Measurements from ENCODE around the gene EGFL7. TPM values are rescaled to one million over a fixed set of nuclear protein-coding genes. Genes with fewer than 3 reads are reported as not detected.
"Not testable (repeated sequence)": the region's sequence is repeated elsewhere in the genome, so short reads cannot be mapped to it uniquely, and the experiment has no call there.

EGFL7 gene
- total RNA-seq, 2 experiments from 2014 or later, result 0.28 to 0.30 TPM

- peaks cover 2% of the 10 kb centered on the region for H3K4me1 Mint-ChIP-seq
- ChIA-PET CTCF (interaction anchor here (0.8 to 1.8 kb wide), 3 partner anchors 15 to 36 kb away, joined by 3 to 6 read pairs (median 3); no protein-coding TSS in a partner anchor), POLR2A (interaction anchor here (1.3 to 2.1 kb wide), 2 partner anchors 19 to 21 kb away, joined by 3 to 12 read pairs; no protein-coding TSS in a partner anchor)
- peaks cover 29% of the 10 kb centered on the region for H3K27me3 Mint-ChIP-seq
- H3K9me3 Mint-ChIP-seq, result no peaks in the 10 kb centered on the region
- H3K27ac Mint-ChIP-seq, result no peak overlapping the region
- no peak overlapping the region for H3K4me3 Mint-ChIP-seq
- H3K36me3 Mint-ChIP-seq (ENCODE audit: low read depth), result no peaks in the 10 kb centered on the region
- no peak for DNase-seq
Observed at GRCh38 chr9:136707849-136708517, 45.3 kb downstream of the EGFL7 start.

- H3K27me3 Mint-ChIP-seq, result peaks cover 34% of the 10 kb centered on the region
- no peak overlapping the region for H3K27ac Mint-ChIP-seq
- ChIA-PET POLR2A (no interaction called here), CTCF (interaction anchor here (1.8 kb wide), 1 partner anchor 17 kb away, joined by 6 read pairs; no protein-coding TSS in a partner anchor)
- no peak overlapping the region for H3K4me3 Mint-ChIP-seq
- no peak for DNase-seq
- no peaks in the 10 kb centered on the region for H3K9me3 Mint-ChIP-seq
- H3K4me1 Mint-ChIP-seq, result peaks cover 2% of the 10 kb centered on the region
- no peaks in the 10 kb centered on the region for H3K36me3 Mint-ChIP-seq (ENCODE audit: low read depth)
Observed at GRCh38 chr9:136709454-136710109, 46.9 kb downstream of the EGFL7 start.

- ChIA-PET POLR2A (no interaction called here), CTCF (no interaction called here)
- H3K4me1 Mint-ChIP-seq, result peaks cover 2% of the 10 kb centered on the region
- DNase-seq, result no peak
- no peak overlapping the region for H3K4me3 Mint-ChIP-seq
- H3K9me3 Mint-ChIP-seq, result no peaks in the 10 kb centered on the region
- no peaks in the 10 kb centered on the region for H3K36me3 Mint-ChIP-seq (ENCODE audit: low read depth)
- no peak overlapping the region for H3K27ac Mint-ChIP-seq
- peaks cover 33% of the 10 kb centered on the region for H3K27me3 Mint-ChIP-seq
Observed at GRCh38 chr9:136710543-136710942, 47.8 kb downstream of the EGFL7 start.

- H3K4me1 Mint-ChIP-seq; CTCF ChIA-PET; POLR2A ChIA-PET; H3K4me3 Mint-ChIP-seq; H3K9me3 Mint-ChIP-seq; H3K27ac Mint-ChIP-seq; DNase-seq; H3K36me3 Mint-ChIP-seq (ENCODE audit: low read depth): not testable (repeated sequence)
- H3K27me3 Mint-ChIP-seq, result peaks cover 31% of the 10 kb centered on the region
Observed at GRCh38 chr9:136711219-136711648, 48.5 kb downstream of the EGFL7 start.

- DNase-seq, result no peak
- Mint-ChIP-seq H3K4me1 (peaks cover 2% of the 10 kb centered on the region), H3K27ac (no peak within 1 kb of the TSS), H3K36me3 (ENCODE audit: low read depth) (no peaks in the 10 kb centered on the region), H3K27me3 (peaks cover 31% of the 10 kb centered on the region), H3K4me3 (no peak within 1 kb of the TSS), H3K9me3 (no peaks in the 10 kb centered on the region)
- POLR2A ChIA-PET, result no interaction called here
- CTCF ChIA-PET, result no interaction called here
Observed at GRCh38 chr9:136711751-136712689, 49.3 kb downstream of the EGFL7 start, which contains the start of gene DIPK1B. TSS of gene DIPK1B (plus strand) at chr9:136712572. CDS start at chr9:136712666, 94 bp downstream.

GRCh38 chr9:136712690-136713544, 50.2 kb downstream of the EGFL7 start:
- Mint-ChIP-seq H3K27ac (no peak overlapping the region), H3K4me3 (no peak overlapping the region), H3K4me1 (peaks cover 2% of the 10 kb centered on the region), H3K36me3 (ENCODE audit: low read depth) (no peaks in the 10 kb centered on the region), H3K9me3 (no peaks in the 10 kb centered on the region), H3K27me3 (peaks cover 30% of the 10 kb centered on the region)
- DNase-seq, result no peak
- CTCF ChIA-PET, result no interaction called here
- POLR2A ChIA-PET, result interaction anchor here (1.0 to 2.7 kb wide), 2 partner anchors 11 to 14 kb away, joined by 4 to 23 read pairs; no protein-coding TSS in a partner anchor

GRCh38 chr9:136713550-136713949, 50.8 kb downstream of the EGFL7 start:
- Mint-ChIP-seq H3K27ac (no peak overlapping the region), H3K36me3 (ENCODE audit: low read depth) (no peaks in the 10 kb centered on the region), H3K4me3 (no peak overlapping the region), H3K4me1 (peaks cover 2% of the 10 kb centered on the region), H3K27me3 (peaks cover 28% of the 10 kb centered on the region), H3K9me3 (no peaks in the 10 kb centered on the region)
- ChIA-PET POLR2A (interaction anchor here (1.0 to 2.7 kb wide), 3 partner anchors 10 to 28 kb away, joined by 3 to 23 read pairs (median 4); no protein-coding TSS in a partner anchor), CTCF (interaction anchor here (1.2 to 1.5 kb wide), 2 partner anchors 12 to 13 kb away, joined by 3 to 6 read pairs; no protein-coding TSS in a partner anchor)
- no peak for DNase-seq

- ChIA-PET CTCF (interaction anchor here (1.2 to 1.5 kb wide), 2 partner anchors 11 to 13 kb away, joined by 3 to 6 read pairs; no protein-coding TSS in a partner anchor), POLR2A (interaction anchor here (1.0 to 2.7 kb wide), 3 partner anchors 9 to 28 kb away, joined by 3 to 23 read pairs (median 4); no protein-coding TSS in a partner anchor)
- H3K27ac Mint-ChIP-seq, result no peak overlapping the region
- no peaks in the 10 kb centered on the region for H3K9me3 Mint-ChIP-seq
- no peak for DNase-seq
- H3K4me3 Mint-ChIP-seq, result no peak overlapping the region
- peaks cover 28% of the 10 kb centered on the region for H3K27me3 Mint-ChIP-seq
- H3K4me1 Mint-ChIP-seq, result peaks cover 4% of the 10 kb centered on the region
- H3K36me3 Mint-ChIP-seq (ENCODE audit: low read depth), result no peaks in the 10 kb centered on the region
Observed at GRCh38 chr9:136714096-136714892, 51.6 kb downstream of the EGFL7 start.

- Mint-ChIP-seq H3K4me1 (peaks cover 5% of the 10 kb centered on the region), H3K27ac (no peak overlapping the region), H3K4me3 (no peak overlapping the region), H3K9me3 (no peaks in the 10 kb centered on the region), H3K27me3 (peaks cover 28% of the 10 kb centered on the region), H3K36me3 (ENCODE audit: low read depth) (no peaks in the 10 kb centered on the region)
- ChIA-PET CTCF (interaction anchor here (1.5 kb wide), 1 partner anchor 12 kb away, joined by 6 read pairs; no protein-coding TSS in a partner anchor), POLR2A (interaction anchor here (1.3 to 2.7 kb wide), 2 partner anchors 13 to 29 kb away, joined by 3 to 23 read pairs; no protein-coding TSS in a partner anchor)
- DNase-seq, result no peak
Observed at GRCh38 chr9:136714893-136715274, 52.2 kb downstream of the EGFL7 start.

GRCh38 chr9:136717399-136717798, 54.7 kb downstream of the EGFL7 start:
- H3K4me1 Mint-ChIP-seq, result peaks cover 5% of the 10 kb centered on the region
- no peak overlapping the region for H3K4me3 Mint-ChIP-seq
- DNase-seq, result no peak
- H3K27ac Mint-ChIP-seq, result no peak overlapping the region
- peaks cover 12% of the 10 kb centered on the region for H3K27me3 Mint-ChIP-seq
- CTCF ChIA-PET, result interaction anchor here (1.6 kb wide), 1 partner anchor 10 kb away, joined by 4 read pairs; no protein-coding TSS in a partner anchor
- POLR2A ChIA-PET, result no interaction called here
- no peaks in the 10 kb centered on the region for H3K9me3 Mint-ChIP-seq
- peaks cover 3% of the 10 kb centered on the region for H3K36me3 Mint-ChIP-seq (ENCODE audit: low read depth)
